ENCODE data around the gene MMADHC.

Gene MMADHC

GRCh38 chr2:149577269-149577668 lies 10.3 kb downstream of the MMADHC start:
- no peak for TF ChIP-seq FOXP2 (optimal IDR thresholded peaks at IDR 0.05; ENCODE audit: borderline replicate concordance, extremely low read depth, extremely low read length, insufficient read depth)
- no peak for TF ChIP-seq TAF1 (IDR thresholded peaks at IDR 0.05; ENCODE audit: borderline replicate concordance, insufficient read depth, low read length)
- TF ChIP-seq SIN3A (IDR thresholded peaks at IDR 0.05; ENCODE audit: borderline replicate concordance, insufficient read depth, low read length) = no peak
- TF ChIP-seq POLR2AphosphoS5 (IDR thresholded peaks at IDR 0.05; ENCODE audit: low read depth, low read length) = no peak
- no peak for TF ChIP-seq REST (IDR thresholded peaks at IDR 0.05; ENCODE audit: insufficient read depth in 1 of 2, low read depth in 2 of 2, low read length in 2 of 2)

- no peak for TF ChIP-seq FOXP2 (optimal IDR thresholded peaks at IDR 0.05; ENCODE audit: borderline replicate concordance, extremely low read depth, extremely low read length, insufficient read depth)
- TF ChIP-seq POLR2AphosphoS5 (IDR thresholded peaks at IDR 0.05; ENCODE audit: low read depth, low read length) = no peak
- TF ChIP-seq REST (IDR thresholded peaks at IDR 0.05; ENCODE audit: insufficient read depth in 1 of 2, low read depth in 2 of 2, low read length in 2 of 2) = no peak
- TF ChIP-seq SIN3A (IDR thresholded peaks at IDR 0.05; ENCODE audit: borderline replicate concordance, insufficient read depth, low read length) = no peak
- TF ChIP-seq TAF1 (IDR thresholded peaks at IDR 0.05; ENCODE audit: borderline replicate concordance, insufficient read depth, low read length) = no peak
These were observed 11.8 kb downstream of the MMADHC start for GRCh38 chr2:149575752-149576151.

GRCh38 chr2:149575277-149575676 lies 12.3 kb downstream of the MMADHC start:
- TF ChIP-seq TAF1 (IDR thresholded peaks at IDR 0.05; ENCODE audit: borderline replicate concordance, insufficient read depth, low read length) (no peak), REST (IDR thresholded peaks at IDR 0.05; ENCODE audit: insufficient read depth in 1 of 2, low read depth in 2 of 2, low read length in 2 of 2) (no peak), FOXP2 (optimal IDR thresholded peaks at IDR 0.05; ENCODE audit: borderline replicate concordance, extremely low read depth, extremely low read length, insufficient read depth) (no peak), POLR2AphosphoS5 (IDR thresholded peaks at IDR 0.05; ENCODE audit: low read depth, low read length) (no peak)

GRCh38 chr2:149573760-149574159 lies 13.8 kb downstream of the MMADHC start:
- TF ChIP-seq FOXP2 (optimal IDR thresholded peaks at IDR 0.05; ENCODE audit: borderline replicate concordance, extremely low read depth, extremely low read length, insufficient read depth) (no peak), POLR2AphosphoS5 (IDR thresholded peaks at IDR 0.05; ENCODE audit: low read depth, low read length) (no peak), SIN3A (IDR thresholded peaks at IDR 0.05; ENCODE audit: borderline replicate concordance, insufficient read depth, low read length) (no peak), REST (IDR thresholded peaks at IDR 0.05; ENCODE audit: insufficient read depth in 1 of 2, low read depth in 2 of 2, low read length in 2 of 2) (no peak), TAF1 (IDR thresholded peaks at IDR 0.05; ENCODE audit: borderline replicate concordance, insufficient read depth, low read length) (no peak)
